HepG2 (cell line): ENCODE measurements around the gene ACSS2.

Source experiments
- EHMT2 ChIP-seq: fragments of 200-600 bp; sonication (generic); IDR thresholded peaks from 2 replicates; pipeline ENCODE4 v1.7.0; 2017; ENCODE audit warnings: antibody characterized with exemption, low read depth, low read length, borderline replicate concordance
- JUN ChIP-seq: sonication (generic); formaldehyde crosslinking; IDR thresholded peaks from 2 replicates; pipeline ENCODE4 v1.4.0; 2020; ENCODE audit warnings: mild to moderate bottlenecking, missing genetic modification reagents
- RAD51 ChIP-seq: fragments of 450-650 bp; IDR thresholded peaks from 2 replicates; pipeline ENCODE4 v1.6.1; 2016; ENCODE audit warnings: borderline replicate concordance
- STAT5B ChIP-seq: sonication (generic); formaldehyde crosslinking; IDR thresholded peaks from 2 replicates; pipeline ENCODE4 v1.4.0; 2020; ENCODE audit warnings: missing genetic modification reagents
- ZNF234 ChIP-seq: sonication (generic); formaldehyde crosslinking; conservative IDR thresholded peaks from 2 replicates; pipeline ENCODE4 v1.5.1; 2020; ENCODE audit warnings: mild to moderate bottlenecking, missing genetic modification reagents
- ZNF724P ChIP-seq: sonication (generic); formaldehyde crosslinking; IDR thresholded peaks from 2 replicates; pipeline ENCODE4 v1.8.0; 2022; ENCODE audit warnings: missing genetic modification reagents, borderline replicate concordance

DNA sequence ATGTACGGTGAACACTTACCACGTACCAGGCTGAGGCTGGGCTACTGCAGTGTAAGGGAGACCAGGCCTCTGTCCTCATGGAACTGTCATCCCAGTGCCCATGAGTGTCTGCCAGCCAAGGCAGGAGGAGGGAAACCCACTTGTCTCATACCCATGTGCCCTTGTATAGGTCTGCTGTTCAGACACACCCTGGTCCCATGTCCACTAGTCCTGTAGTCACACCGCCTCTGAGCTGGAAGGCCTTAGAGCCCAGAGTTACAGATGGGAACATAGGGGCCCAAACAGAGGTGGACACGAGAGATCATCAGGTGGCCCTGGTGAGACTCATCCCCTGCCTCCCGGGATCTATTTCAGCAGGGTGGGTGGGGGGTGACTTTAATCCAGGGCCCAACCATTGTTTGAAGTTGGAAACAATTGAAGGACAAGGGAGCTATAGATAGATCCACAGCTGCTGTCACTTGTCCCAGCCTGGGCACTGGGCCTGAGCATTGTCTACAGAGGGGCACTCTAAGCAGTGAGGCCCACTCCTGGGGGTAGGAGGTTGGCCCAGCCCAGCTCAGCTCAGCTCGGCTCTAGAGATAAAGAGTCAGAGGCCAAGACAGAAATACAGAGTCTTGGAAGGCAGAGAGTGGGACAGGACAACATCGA lies 93.9 kb downstream of the ACSS2 start:
- TF ChIP-seq STAT5B (CRISPR knock-in tag) (no peak), EHMT2 (no peak), ZNF724P (CRISPR knock-in tag) (no peak), RAD51 (no peak), JUN (CRISPR knock-in tag) (no peak), ZNF234 (CRISPR knock-in tag) (no peak)
